HepG2 (cell line): ENCODE data around the gene ATP1A1. TPM values are rescaled to one million over a fixed set of nuclear protein-coding genes. Genes with fewer than 3 reads are reported as not detected.
A peak's percentile ranks its signal among the peaks of the same experiment; 100 is the strongest.

Experiments
- ASH2L ChIP-seq: fragments of 300-600, 200-600 bp; sonication (generic); IDR thresholded peaks from 2 replicates; pipeline ENCODE4 v1.7.0; 2017; ENCODE audit warnings: low read depth, mild to moderate bottlenecking, moderate library complexity, mixed read lengths, low read length; ENCODE audit not compliant: insufficient read length
- CHCHD3 ChIP-seq: sonication (generic); formaldehyde crosslinking; IDR thresholded peaks from 2 replicates; pipeline ENCODE4 v1.8.0; 2022; ENCODE audit warnings: mild to moderate bottlenecking, missing genetic modification reagents, moderate library complexity
- EED ChIP-seq: sonication (generic); formaldehyde crosslinking; IDR thresholded peaks from 2 replicates; pipeline ENCODE4 v1.5.0; 2020; ENCODE audit warnings: mild to moderate bottlenecking, missing genetic modification reagents
- EP300 ChIP-seq, 3 experiments: sonication (generic) in 1 of 3; formaldehyde crosslinking in 1 of 3; IDR thresholded peaks; 2 replicates each; pipeline versions ENCODE4 v1.5.1 to v1.6.1; 2011 to 2020; ENCODE audit warnings: low read depth in 2 of 3, low read length in 2 of 3, borderline replicate concordance in 1 of 3, improper control_type of control experiment in 1 of 3, mild to moderate bottlenecking in 1 of 3, missing genetic modification reagents in 1 of 3, moderate library complexity in 1 of 3
- JUND ChIP-seq: sonication (generic); formaldehyde crosslinking; IDR thresholded peaks from 2 replicates; pipeline ENCODE4 v1.8.0; 2022; ENCODE audit warnings: mild to moderate bottlenecking, missing genetic modification reagents
- NCOA5 ChIP-seq: sonication (generic); formaldehyde crosslinking; IDR thresholded peaks from 2 replicates; pipeline ENCODE4 v1.4.0; 2020; ENCODE audit warnings: missing genetic modification reagents
- NFIC ChIP-seq: IDR thresholded peaks from 2 replicates; pipeline ENCODE4 v1.6.1; 2012; ENCODE audit warnings: mild to moderate bottlenecking, low read length, inconsistent platforms
- NFKBIZ ChIP-seq: IDR thresholded peaks from 2 replicates; pipeline ENCODE4 v1.6.1; 2018; ENCODE audit warnings: missing genetic modification reagents, missing compliant biosample characterization
- POLR2A ChIP-seq, 2 experiments: IDR thresholded peaks; 2 replicates each; pipeline ENCODE4 v1.6.1; 2011; ENCODE audit warnings: low read depth in 2 of 2, low read length in 2 of 2, mild to moderate bottlenecking in 1 of 2, moderate library complexity in 1 of 2; ENCODE audit not compliant: insufficient read depth in 1 of 2
- RCOR2 ChIP-seq: IDR thresholded peaks from 2 replicates; pipeline ENCODE4 v1.6.1; 2016; ENCODE audit warnings: missing biosample characterization, missing genetic modification reagents
- RERE ChIP-seq: IDR thresholded peaks from 2 replicates; pipeline ENCODE4 v1.6.1; 2016; ENCODE audit warnings: low read depth, missing genetic modification reagents, missing compliant biosample characterization
- RXRB ChIP-seq: IDR thresholded peaks from 2 replicates; pipeline ENCODE4 v1.6.1; 2016; ENCODE audit warnings: borderline replicate concordance, missing genetic modification reagents, missing compliant biosample characterization
- SATB2 ChIP-seq: sonication (generic); formaldehyde crosslinking; IDR thresholded peaks from 2 replicates; pipeline ENCODE4 v1.5.0; 2020; ENCODE audit warnings: missing genetic modification reagents
- ZNF10 ChIP-seq: sonication (generic); formaldehyde crosslinking; IDR thresholded peaks from 2 replicates; pipeline ENCODE4 v1.4.0; 2020; ENCODE audit warnings: mild to moderate bottlenecking, low read depth, missing genetic modification reagents, borderline replicate concordance
- ZNF362 ChIP-seq: sonication (generic); formaldehyde crosslinking; IDR thresholded peaks from 2 replicates; pipeline ENCODE4 v1.4.0; 2020; ENCODE audit warnings: missing genetic modification reagents, mild to moderate bottlenecking, borderline replicate concordance
- ZSCAN22 ChIP-seq: sonication (generic); formaldehyde crosslinking; IDR thresholded peaks from 2 replicates; pipeline ENCODE4 v1.4.0; 2020; ENCODE audit warnings: mild to moderate bottlenecking, missing genetic modification reagents
- polyA plus RNA-seq, 8 experiments: library from polyadenylated mRNA; depleted of rRNA in 3 of 8; stranded (reverse) in 7 of 8; unstranded in 1 of 8; fragments of >200 nt; fragmentation: Illumina TruSeq in 4 of 8; extraction: Trizol in 4 of 8; gene quantifications; 2 replicates each; pipeline versions ENCODE4 v1.2.1 to v1.2.3, GENCODE V29; 2011 to 2016; ENCODE audit warnings: low read depth in 4 of 8, missing spikeins in 1 of 8, mixed read lengths in 1 of 8; ENCODE audit not compliant: insufficient read depth in 1 of 8
- total RNA-seq, 5 experiments: library from RNA; depleted of rRNA; stranded (reverse); fragments of >200 nt; fragmentation: Illumina TruSeq; extraction: Trizol; gene quantifications; 2 replicates each; pipeline ENCODE4 v1.2.3, GENCODE V29; 2016; ENCODE audit warnings: low read depth in 1 of 5
- TF ChIP-seq, protein P1 (sequence below): sonication (generic); formaldehyde crosslinking; IDR thresholded peaks from 2 replicates; pipeline ENCODE4 v1.4.0; 2020; ENCODE audit warnings: missing genetic modification reagents
- TF ChIP-seq, protein P2 (sequence below): IDR thresholded peaks from 2 replicates; pipeline ENCODE4 v1.4.0; 2020; ENCODE audit warnings: mild to moderate bottlenecking, missing genetic modification reagents

The ATP1A1 gene
- total and polyA plus RNA-seq, 2 of the 13 experiments (the other 11 are each of a cell fraction or from before 2014, with no cell fraction given), result 280 to 705 TPM

GRCh38 chr1:116393792-116394191 lies 20.7 kb downstream of the ATP1A1 start (continued):
- TF ChIP-seq, protein P1, sequence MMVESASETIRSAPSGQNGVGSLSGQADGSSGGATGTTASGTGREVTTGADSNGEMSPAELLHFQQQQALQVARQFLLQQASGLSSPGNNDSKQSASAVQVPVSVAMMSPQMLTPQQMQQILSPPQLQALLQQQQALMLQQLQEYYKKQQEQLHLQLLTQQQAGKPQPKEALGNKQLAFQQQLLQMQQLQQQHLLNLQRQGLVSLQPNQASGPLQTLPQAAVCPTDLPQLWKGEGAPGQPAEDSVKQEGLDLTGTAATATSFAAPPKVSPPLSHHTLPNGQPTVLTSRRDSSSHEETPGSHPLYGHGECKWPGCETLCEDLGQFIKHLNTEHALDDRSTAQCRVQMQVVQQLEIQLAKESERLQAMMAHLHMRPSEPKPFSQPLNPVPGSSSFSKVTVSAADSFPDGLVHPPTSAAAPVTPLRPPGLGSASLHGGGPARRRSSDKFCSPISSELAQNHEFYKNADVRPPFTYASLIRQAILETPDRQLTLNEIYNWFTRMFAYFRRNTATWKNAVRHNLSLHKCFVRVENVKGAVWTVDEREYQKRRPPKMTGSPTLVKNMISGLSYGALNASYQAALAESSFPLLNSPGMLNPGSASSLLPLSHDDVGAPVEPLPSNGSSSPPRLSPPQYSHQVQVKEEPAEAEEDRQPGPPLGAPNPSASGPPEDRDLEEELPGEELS, result 0 out of 2 replicates have a peak, but pooled peaks have one; percentile 30
- TF ChIP-seq NFKBIZ (CRISPR knock-in tag), result no peak
- TF ChIP-seq JUND (CRISPR knock-in tag), result no peak
- TF ChIP-seq POLR2A (IDR thresholded peaks at IDR 0.05; ENCODE audit: insufficient read depth in 1 of 2, low read depth in 2 of 2, low read length in 2 of 2), result no peak
- TF ChIP-seq NCOA5 (CRISPR knock-in tag), result no peak
- no peak for TF ChIP-seq NFIC
- 0 out of 2 replicates have a peak, but pooled peaks have one; percentile 23 for TF ChIP-seq RXRB (CRISPR knock-in tag)
- TF ChIP-seq ZSCAN22, result no peak
- no peak for TF ChIP-seq SATB2 (CRISPR knock-in tag)
- TF ChIP-seq, protein P2, sequence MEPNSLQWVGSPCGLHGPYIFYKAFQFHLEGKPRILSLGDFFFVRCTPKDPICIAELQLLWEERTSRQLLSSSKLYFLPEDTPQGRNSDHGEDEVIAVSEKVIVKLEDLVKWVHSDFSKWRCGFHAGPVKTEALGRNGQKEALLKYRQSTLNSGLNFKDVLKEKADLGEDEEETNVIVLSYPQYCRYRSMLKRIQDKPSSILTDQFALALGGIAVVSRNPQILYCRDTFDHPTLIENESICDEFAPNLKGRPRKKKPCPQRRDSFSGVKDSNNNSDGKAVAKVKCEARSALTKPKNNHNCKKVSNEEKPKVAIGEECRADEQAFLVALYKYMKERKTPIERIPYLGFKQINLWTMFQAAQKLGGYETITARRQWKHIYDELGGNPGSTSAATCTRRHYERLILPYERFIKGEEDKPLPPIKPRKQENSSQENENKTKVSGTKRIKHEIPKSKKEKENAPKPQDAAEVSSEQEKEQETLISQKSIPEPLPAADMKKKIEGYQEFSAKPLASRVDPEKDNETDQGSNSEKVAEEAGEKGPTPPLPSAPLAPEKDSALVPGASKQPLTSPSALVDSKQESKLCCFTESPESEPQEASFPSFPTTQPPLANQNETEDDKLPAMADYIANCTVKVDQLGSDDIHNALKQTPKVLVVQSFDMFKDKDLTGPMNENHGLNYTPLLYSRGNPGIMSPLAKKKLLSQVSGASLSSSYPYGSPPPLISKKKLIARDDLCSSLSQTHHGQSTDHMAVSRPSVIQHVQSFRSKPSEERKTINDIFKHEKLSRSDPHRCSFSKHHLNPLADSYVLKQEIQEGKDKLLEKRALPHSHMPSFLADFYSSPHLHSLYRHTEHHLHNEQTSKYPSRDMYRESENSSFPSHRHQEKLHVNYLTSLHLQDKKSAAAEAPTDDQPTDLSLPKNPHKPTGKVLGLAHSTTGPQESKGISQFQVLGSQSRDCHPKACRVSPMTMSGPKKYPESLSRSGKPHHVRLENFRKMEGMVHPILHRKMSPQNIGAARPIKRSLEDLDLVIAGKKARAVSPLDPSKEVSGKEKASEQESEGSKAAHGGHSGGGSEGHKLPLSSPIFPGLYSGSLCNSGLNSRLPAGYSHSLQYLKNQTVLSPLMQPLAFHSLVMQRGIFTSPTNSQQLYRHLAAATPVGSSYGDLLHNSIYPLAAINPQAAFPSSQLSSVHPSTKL (CRISPR knock-in tag), result 0 out of 2 replicates have a peak, but pooled peaks have one; percentile 32
- no peak for TF ChIP-seq RCOR2 (CRISPR knock-in tag)
- peak; percentile 32 for TF ChIP-seq ASH2L
- TF ChIP-seq EED, result no peak
- TF ChIP-seq EP300 (IDR thresholded peaks at IDR 0.05; ENCODE audit: low read depth in 2 of 2, low read length in 2 of 2), result peak in 1 of 2 experiments; percentile 19; a peak in 1 of 4 replicates
- no peak for TF ChIP-seq EP300 (CRISPR knock-in tag; IDR thresholded peaks at IDR 0.05; ENCODE audit: borderline replicate concordance)
- peak; percentile 57; the same call in 1 of the 2 replicates for TF ChIP-seq ZNF362 (CRISPR knock-in tag)
- TF ChIP-seq CHCHD3, result no peak
- no peak for TF ChIP-seq ZNF10 (CRISPR knock-in tag)
- no peak for TF ChIP-seq RERE (CRISPR knock-in tag)
